DMS53 treated with DMSO at 0.1 percent for 48 hours (cell line): Measurements from ENCODE around the gene ZNF619.

Experiments
- DNase-seq: peaks from one replicate; lab custom pipeline; 2025; ENCODE audit not compliant: unreplicated experiment; lab: John Stamatoyannopoulos, UW

ZNF619 gene

DNA sequence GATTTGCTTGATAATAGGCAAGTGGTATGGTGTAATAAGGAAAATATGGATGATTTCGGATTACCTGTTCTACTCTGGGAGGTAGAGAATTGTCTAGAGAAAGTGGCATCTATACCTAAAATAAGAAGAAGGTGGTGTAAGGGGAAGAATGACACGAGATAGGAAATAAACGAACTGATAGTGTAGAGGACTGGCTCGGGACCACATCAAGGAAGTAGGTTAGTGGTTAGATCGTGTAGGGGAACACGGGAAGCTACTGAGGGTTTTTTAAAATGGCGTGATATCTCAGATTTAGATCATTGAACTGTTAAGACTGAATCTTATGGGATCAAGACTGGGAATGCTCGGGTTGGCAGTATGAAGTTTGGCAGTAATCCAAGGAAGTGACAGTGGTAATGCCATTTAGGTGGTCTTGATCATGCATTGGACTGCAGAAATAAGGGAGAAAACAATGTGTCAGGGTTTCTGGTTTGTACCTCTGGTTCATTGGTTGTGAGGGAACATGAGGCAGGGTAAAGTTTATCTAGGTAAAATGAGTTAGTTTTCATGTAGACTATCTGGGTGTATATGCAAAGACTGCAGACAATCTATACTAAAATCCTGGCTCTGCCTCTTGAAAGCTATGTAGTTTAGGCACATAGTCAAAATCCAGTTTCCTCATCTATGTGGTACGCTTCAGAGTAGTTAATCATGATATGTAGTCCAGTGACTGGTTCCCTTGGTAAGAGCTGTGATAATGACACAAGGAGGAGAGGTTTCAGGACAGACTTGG lies 12.4 kb upstream of the ZNF619 start:
- DNase-seq: no peak

DNA sequence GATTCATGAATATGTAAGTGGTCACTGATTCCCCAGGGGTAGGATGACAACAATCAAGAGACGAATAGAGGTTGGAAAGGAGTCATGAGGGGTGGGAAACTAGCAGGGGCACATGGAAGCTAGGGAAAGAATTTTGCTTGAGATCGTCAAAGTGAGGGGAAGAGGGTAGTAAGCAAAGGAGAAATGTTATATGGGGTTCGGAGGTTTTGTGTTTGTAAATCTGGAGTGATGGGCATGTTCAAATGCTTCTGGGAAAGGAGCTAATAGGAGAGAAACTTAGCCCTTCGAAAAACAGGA lies 11.9 kb upstream of the ZNF619 start:
- DNase-seq: no peak

DNA sequence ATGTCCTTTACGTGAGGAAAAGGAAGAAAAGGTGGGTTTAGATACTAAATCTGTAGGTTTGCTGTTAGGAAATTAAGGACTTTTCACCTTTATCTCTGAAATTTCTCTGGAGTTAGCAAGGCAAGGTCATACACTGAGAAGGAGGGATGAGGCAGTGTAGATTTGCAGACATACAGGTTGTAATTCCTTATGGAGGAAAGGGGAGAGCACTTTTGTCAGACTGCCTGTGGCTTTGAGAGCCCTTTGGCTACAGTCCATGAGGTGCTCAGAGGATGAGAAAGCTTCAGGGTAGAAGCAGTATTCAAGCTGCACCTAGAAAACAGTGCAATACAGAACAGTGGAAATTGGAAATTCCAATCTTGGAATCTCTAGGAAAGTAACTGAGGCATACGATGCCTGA lies 11.5 kb upstream of the ZNF619 start:
- DNase-seq: no peak

DNA sequence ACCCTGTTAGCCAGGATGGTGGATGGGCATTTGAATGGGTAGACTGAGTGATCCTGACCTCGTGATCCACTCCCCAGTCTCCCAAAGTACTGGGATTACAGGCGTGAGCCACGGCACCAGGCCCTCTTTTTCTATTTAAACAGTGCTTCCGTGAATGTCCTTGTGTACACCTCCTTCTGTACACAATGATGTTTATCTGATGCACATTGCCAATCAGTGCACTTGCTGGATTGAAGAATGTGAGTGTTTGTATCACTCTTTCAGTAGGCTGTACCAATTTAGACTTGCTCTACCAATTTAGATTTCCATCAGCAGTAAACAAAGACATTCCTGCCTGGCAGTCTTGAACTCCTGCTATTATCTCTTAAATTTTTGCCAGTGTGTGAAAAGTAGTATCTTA lies 8.9 kb upstream of the ZNF619 start:
- peak; percentile 24 for DNase-seq

DNA sequence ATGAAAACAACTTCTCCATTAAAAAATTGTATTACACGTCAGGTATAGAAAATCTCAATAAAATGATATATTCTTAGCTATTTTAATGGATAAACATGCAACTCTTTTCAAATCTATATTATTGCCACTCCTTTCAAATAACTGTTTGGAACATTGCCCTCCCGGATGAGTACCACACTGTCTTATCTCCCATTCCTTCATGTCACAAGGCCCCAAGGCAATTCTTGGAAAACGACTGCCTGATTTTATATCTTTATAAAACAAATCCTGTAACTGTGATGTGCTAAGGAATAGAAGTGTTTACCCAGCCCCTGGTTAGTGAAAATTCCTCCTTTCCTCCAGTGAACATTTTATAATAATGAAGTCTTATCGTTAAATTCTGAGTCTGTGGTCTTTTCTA lies 6.2 kb upstream of the ZNF619 start:
- DNase-seq: no peak

DNA sequence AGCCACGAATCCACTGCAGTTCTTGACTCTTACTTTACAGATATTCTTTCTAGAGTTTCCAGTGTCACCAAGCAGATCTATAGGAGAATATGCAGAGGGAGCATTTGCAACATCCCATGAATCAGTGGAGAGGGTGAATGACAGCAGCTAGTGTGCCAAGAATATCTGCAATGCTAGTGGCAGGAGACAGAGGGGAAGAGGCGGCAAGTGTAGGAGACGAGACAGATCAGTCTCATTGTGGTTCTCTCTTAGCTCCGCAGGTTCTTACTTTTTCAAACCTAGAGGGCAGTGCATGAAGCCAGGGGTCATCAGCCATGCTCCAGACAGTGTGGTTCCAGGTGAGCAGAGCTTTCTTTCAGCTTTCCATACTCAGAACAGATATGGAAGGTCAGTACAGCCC lies 744 bp downstream of the ZNF619 start:
- no peak for DNase-seq

DNA sequence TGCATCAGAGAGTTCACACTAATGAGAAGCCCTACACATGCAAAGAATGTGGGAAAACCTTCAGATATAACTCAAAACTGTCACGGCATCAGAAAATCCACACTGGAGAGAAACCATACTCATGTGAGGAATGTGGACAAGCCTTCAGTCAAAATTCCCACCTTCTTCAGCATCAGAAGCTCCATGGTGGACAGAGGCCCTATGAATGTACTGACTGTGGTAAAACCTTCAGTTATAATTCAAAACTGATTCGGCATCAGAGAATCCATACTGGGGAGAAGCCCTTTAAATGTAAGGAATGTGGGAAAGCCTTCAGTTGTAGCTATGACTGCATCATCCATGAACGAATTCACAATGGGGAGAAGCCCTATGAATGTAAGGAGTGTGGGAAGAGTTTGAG lies 10.2 kb downstream of the ZNF619 start:
- DNase-seq: no peak

DNA sequence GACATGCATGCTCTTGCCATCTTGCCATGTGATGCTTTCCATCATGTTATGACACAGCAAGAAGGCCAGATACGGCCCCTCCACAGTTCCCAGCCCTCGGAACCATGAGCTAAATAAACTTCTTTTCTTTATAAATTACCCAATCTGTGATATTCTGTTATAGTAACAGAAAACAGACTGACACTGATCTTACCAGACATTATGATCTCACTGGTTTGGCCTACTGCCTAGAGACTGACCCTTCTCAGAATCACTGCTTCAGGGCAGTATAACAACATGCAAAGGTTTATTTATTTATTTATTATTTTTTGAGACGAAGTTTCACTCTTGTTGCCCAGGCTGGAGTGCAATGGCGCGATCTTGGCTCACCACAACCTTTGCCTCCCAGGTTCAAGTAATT lies 14.0 kb downstream of the ZNF619 start:
- DNase-seq: no peak

DNA sequence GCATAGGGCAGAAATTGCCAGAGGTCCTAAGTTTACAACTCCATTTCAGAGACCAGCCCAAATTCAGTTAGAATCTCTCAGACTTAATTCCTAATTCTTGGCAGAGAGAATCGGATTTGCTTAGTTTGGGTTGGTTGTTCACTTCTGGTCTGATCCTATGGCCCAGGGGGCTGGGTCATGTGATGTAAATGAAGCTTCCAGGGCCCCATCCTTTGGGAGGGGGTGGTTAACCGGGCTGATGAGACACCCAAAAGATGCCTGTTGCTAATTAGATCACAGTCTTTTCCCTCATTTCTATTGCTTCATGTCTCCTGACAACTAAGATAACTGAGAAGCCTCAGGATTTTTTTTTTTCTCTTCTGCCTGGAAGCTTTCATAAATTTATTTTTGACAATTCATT lies 17.8 kb downstream of the ZNF619 start:
- DNase-seq: no peak

DNA sequence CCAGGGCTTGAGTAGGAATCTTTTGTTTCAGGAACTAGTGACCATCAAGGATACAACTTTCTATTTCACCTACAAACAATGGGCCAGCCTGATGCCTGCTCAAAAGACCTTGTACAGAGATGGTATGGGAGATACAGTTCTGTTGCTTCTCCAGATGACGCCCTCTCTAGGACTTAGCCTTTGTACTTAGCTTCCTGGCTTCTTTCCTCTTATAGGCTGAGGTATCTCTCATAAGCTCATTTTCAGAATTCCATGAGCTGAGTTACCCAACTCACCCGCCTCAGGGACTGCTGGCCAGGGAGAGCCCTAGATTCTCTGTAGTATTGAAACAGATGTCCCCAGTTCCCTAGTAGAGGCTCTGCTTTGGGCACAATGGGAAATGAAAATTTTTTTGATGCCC lies 20.4 kb downstream of the ZNF619 start:
- DNase-seq: no peak

DNA sequence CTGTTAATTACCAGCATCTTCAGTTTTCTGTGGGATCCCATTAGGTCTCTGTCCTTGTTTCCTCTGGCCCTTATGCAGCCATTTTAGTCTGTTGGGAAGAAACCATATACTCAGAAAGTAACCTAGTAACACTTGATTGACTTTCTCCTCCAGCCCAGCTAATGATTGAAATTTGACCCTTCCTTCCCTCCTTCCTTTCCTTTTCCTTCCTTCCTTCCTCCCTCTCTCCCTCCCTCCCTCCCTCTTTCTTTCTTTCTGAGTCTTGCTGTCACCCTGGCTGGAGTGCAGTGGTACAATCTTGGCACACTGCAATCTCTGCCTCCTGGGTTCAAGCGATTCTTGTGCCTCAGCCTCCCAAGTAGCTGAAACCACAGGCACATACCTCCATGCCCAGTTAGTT lies 23.0 kb downstream of the ZNF619 start:
- no peak for DNase-seq

DNA sequence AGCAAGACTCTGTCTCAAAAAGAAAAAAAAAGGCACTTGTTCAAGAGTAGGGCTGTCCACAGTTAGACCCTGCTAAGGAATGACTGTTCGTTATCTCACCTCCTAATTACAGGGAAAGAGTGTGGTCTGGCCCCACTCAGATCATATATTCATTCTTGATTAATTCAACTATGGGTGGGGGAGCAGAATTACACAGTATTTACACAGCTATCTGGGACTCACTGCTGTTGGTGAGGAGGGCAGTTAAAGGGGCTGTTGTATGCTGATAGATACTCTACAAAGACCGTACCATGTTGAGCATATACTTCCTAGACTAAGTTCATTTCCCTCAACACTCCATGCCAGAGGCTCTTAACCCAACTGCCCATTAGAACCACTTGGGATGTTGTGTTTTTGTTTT lies 25.1 kb downstream of the ZNF619 start:
- no peak for DNase-seq

DNA sequence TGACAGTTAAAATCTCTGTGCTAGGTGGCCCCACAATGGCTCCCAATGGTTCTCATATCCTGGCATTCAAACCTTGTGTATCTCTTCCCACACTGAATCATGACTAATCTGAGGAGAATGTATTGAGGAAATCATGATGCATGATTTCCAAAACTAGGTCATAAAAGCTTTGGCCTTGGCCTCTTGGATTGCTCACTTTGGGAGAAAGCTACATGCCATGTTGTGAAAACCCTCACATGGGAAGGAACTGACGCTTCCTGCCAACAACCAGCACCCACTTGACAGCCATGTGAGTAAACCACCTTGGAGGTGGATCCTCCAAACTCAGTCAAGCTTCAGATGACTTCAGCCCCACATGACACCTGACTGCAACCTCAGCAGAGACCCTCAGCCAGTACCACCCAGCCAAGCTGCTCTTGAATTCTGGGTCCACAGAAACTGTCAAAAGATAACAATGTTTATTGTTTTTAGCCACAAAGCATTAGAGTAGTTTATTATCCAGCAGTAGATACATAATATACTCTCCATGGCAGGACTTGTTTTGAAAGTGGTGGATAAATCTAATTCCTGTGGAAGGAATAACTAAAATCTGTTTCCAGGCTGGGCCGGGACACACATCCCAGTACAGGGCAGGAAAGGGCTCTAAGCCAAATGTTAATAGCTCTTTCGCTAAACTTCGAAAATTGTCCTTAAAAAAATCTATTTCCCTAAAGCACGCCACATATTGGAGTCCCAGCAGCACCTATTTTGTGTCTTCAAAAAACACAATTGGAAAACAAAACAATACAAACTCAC lies 27.9 kb downstream of the ZNF619 start:
- DNase-seq: no peak

DNA sequence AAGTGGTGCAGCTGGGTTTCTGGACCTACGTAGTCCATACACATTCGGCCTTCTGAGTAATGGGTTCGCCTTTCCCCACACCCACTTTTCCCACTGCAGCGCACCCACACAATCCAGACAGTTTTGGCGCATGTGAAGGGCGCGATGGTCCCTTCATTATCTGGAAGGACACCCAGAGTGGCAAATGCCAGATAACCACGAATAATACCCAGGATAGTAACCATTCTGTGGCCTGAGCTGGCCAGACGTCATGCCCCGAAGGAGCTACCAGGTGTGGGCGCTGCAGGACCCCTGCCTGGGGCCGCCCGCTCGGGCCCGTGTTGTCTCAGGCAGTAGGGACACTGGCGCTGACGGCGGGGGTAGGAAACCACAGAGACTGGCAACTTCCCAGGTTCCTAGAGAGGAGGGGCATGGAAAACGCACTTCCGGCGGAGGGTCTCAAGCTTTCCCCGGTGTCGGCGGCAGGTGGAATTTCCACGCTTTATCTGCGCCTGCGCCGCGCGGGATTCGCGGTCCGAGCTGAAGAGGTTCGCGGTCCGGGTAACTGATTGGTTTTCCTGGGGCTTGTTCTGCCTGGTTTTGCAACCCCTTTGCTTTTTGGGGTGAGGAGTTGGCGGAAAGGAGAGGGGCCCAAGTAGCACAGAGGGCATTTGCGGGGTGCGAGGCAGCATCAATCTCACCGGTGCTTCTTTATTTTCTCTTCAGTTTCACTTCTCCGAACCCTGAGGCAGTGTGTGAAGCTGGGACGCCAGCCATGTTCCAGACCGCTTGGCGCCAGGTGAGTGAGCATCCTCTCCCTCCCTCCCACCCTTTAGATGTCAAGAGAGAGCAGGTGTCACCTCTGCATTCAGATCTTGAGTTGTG lies 28.9 kb downstream of the ZNF619 start, which contains the start of gene ZNF620:
ZNF620 (plus strand) TSS at position 441 of the 864 bp plus-strand sequence; CDS start at position 755, 314 bp downstream.
- DNase-seq: peak; percentile 60

DNA sequence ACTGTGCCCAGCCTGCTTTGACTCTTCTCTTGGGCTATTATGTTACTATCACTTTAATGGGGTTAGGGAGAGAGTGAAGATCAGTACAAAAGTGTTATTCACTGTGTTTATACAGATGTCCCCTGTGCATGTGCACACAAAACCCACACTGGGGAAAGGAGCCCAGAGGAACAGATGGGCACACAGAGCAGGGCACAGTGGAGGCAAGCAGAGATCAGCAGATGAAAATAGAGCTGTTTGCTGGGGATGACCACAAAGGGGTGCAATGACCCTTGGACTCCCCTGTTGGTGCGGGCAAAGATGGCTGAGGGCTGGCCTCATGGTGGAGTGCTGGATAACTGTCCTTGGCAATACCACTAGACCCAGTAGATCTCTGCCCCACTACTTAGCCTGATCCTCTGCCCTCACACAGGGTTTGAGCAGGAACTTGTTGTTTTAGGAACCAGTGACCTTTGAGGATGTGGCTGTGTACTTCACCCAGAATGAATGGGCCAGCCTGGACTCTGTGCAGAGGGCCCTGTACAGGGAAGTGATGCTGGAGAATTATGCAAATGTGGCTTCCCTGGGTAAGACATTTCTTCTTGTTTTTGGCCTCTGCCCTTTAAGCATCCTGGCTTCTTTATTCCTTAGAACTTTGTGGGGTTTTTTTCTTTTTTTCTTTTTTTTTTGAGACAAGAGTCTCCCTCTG lies 34.3 kb downstream of the ZNF619 start:
- DNase-seq: no peak

DNA sequence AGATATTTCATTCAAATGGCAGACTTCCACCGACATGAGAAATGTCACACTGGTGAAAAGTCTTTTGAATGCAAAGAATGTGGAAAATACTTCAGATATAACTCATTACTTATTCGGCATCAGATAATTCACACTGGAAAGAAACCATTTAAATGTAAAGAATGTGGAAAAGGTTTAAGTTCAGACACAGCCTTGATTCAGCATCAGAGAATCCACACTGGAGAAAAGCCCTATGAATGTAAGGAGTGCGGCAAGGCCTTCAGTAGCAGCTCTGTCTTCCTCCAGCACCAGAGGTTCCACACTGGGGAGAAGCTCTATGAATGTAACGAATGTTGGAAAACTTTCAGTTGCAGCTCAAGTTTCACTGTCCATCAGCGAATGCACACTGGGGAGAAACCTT lies 39.3 kb downstream of the ZNF619 start:
- DNase-seq: no peak

DNA sequence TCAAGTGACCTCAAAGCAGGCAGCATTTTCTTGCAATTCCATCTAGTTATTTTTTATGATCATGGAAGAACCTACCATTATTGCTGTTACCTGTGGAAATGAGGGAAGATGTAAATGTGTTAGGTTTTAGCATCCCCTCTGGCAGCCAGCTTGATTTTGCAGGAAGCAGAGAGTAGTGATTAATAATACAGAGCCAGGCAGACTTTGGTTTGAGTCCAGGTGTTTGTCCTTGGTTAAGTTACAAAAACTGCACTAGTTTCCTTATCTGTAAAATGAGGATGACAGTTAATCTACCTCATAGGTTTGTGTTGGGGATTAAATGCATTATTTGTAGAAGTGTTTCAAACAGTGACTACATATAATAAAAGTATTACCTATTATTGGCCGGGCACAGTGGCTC lies 41.1 kb downstream of the ZNF619 start:
- no peak for DNase-seq

DNA sequence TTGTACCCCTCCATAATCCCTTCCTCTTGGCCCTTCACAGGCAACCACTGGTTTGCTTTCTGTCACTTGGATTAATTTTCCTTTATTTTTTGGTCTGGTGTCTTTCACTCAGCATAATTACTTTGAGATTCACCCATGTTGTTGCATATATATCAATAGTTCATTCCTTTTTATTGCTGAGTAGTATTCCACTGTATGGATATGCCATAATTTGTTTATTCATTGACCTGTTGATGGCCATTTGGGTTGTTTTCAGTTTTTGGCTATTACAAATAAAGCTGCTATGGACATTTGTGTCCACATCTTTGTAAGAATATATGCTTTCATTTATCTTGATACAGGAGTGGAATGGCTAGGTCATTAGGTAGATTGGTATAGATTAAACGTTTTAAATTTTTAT lies 41.9 kb downstream of the ZNF619 start:
- DNase-seq: no peak

DNA sequence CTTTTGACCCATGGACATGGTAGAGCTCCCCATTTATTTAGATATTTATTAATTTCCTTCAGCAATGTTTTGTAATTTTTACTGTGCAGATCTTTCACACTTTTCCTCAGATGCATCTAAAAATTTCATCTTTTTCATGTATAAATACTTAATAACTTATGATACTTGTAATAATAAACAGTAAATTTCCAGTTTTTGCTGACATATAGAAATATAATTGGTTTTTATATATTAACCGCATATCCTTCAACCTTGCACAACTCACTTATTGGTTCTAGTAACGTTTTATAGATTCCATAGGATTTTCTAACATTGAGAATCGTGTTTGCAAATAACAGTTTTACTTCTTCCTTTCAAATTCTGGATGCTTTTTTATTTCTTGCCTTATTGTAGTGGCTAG lies 44.3 kb downstream of the ZNF619 start:
- no peak for DNase-seq

DNA sequence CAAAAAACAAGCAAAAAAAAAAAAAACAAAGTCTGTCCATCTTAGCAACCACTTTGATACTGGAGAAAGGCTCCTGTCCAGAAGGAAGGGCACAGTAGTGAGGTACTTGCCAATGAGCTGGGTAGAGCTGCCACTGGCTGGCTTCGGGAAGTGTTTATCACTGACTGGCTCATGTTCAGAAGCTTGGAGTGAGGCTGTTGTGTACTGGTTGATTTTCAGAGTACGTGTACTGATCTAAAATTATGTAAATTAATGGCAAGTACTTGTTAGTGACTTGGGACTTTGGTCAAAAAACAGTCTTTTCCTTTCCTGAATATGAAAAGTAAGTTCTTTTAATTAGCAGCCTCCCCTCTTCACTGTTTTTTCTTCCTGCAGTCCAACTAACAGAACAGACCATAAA lies 46.9 kb downstream of the ZNF619 start:
- DNase-seq: no peak

DNA sequence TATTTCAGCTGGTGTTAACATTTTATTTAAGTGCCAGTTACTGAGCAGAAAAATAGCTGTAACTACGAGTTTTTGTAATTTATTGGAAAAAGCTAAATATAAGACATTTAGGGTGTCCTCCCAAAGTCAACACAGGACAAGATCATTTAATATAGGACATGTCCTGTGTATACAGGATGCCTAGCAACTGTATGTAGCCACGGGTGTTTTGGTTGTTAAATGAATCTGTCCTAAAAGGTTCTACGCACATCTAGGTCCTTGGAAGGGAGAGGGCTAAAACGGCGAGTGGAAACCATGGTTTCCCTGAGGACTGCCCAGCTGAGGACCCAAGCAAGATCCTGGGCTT lies 47.3 kb downstream of the ZNF619 start:
- no peak for DNase-seq
